Neural cell (in vitro differentiated cells): Measurements from ENCODE around the gene NDRG2. TPM values are rescaled to one million over a fixed set of nuclear protein-coding genes. Genes with fewer than 3 reads are reported as not detected.
A peak's percentile ranks its signal among the peaks of the same experiment; 100 is the strongest.

Experiments used
- H2AFZ ChIP-seq: fragments of 200-600, 300-800 bp; sonication (generic), shearing (Covaris generic); 2 replicates; pipeline ENCODE4 v1.6.0; 2014; ENCODE audit warnings: low read depth, mild to moderate bottlenecking, antibody characterized with exemption, low read length, moderate library complexity
- H3F3A ChIP-seq: fragments of 200-600 bp; shearing (Covaris generic); 2 replicates; pipeline ENCODE4 v1.6.1; 2016; ENCODE audit warnings: mild to moderate bottlenecking, moderate library complexity, mixed read lengths, antibody characterized with exemption, low read length; ENCODE audit not compliant: insufficient read depth, poor library complexity, severe bottlenecking
- H3K27ac ChIP-seq: fragments of 200-600, 300-800 bp; sonication (generic), shearing (Covaris generic); 2 replicates; pipeline ENCODE4 v1.5.1; 2014; ENCODE audit warnings: mild to moderate bottlenecking, low read length, moderate library complexity
- H3K27me3 ChIP-seq: fragments of 300-800, 200-600 bp; sonication (generic), shearing (Covaris generic); 2 replicates; pipeline ENCODE4 v1.6.0; 2014; ENCODE audit warnings: mild to moderate bottlenecking, low read depth, low read length, moderate library complexity; ENCODE audit not compliant: insufficient read depth
- H3K36me3 ChIP-seq: fragments of 300-800, 200-600 bp; sonication (generic), shearing (Covaris generic); 2 replicates; pipeline ENCODE4 v1.5.1; 2014; ENCODE audit warnings: mild to moderate bottlenecking, antibody characterized with exemption, low read length, moderate library complexity; ENCODE audit not compliant: insufficient read depth
- H3K4me2 ChIP-seq: fragments of 300-800, 200-600 bp; sonication (generic), shearing (Covaris generic); 2 replicates; pipeline ENCODE4 v1.6.0; 2014; ENCODE audit warnings: mild to moderate bottlenecking, low read length
- H3K4me3 ChIP-seq: fragments of 300-800, 200-600 bp; sonication (generic), shearing (Covaris generic); 2 replicates; pipeline ENCODE4 v1.5.1; 2014; ENCODE audit warnings: mild to moderate bottlenecking, low read length, moderate library complexity
- H3K79me2 ChIP-seq: fragments of 200-600 bp; shearing (Covaris generic); replicated peaks from 2 replicates; pipeline ENCODE4 v1.6.0; 2014; ENCODE audit warnings: mild to moderate bottlenecking, low read length, moderate library complexity; ENCODE audit not compliant: insufficient read depth
- H3K9ac ChIP-seq: fragments of 300-800, 200-600 bp; sonication (generic), shearing (Covaris generic); 2 replicates; pipeline ENCODE4 v1.6.1; 2016; ENCODE audit warnings: mild to moderate bottlenecking, low read length, mixed read lengths
- H3K9me2 ChIP-seq: fragments of 200-600 bp; shearing (Covaris generic); 2 replicates; pipeline ENCODE4 v1.6.1; 2016; ENCODE audit warnings: mild to moderate bottlenecking, low read length, mixed read lengths; ENCODE audit not compliant: insufficient read depth
- H3K9me3 ChIP-seq: fragments of 200-600, 300-800 bp; sonication (generic), shearing (Covaris generic); 2 replicates; pipeline ENCODE4 v1.6.1; 2016; ENCODE audit warnings: mild to moderate bottlenecking, mixed run types, low read length, moderate library complexity, mixed read lengths
- H4K20me1 ChIP-seq: fragments of 200-600 bp; shearing (Covaris generic); 2 replicates; pipeline ENCODE4 v1.6.1; 2016; ENCODE audit warnings: mild to moderate bottlenecking, mixed run types; ENCODE audit not compliant: insufficient read depth
- EP300 ChIP-seq: fragments of 450-650 bp; conservative IDR thresholded peaks from 2 replicates; pipeline ENCODE4 v1.6.1; 2014; ENCODE audit warnings: antibody characterized with exemption, mild to moderate bottlenecking, moderate library complexity; ENCODE audit not compliant: poor library complexity, severe bottlenecking
- EZH2 ChIP-seq: fragments of 200-600, 300-800 bp; shearing (Covaris generic), sonication (generic); IDR thresholded peaks from 2 replicates; pipeline ENCODE4 v1.6.1; 2014; ENCODE audit warnings: antibody characterized with exemption, low read length, borderline replicate concordance, mild to moderate bottlenecking; ENCODE audit not compliant: insufficient read depth, poor library complexity, severe bottlenecking
- POLR2AphosphoS5 ChIP-seq: IDR thresholded peaks from 2 replicates; pipeline ENCODE4 v1.6.1; 2012
- RAD21 ChIP-seq: fragments of 450-650 bp; conservative IDR thresholded peaks from 2 replicates; pipeline ENCODE4 v1.6.1; 2014; ENCODE audit warnings: antibody characterized with exemption, mild to moderate bottlenecking, moderate library complexity
- SMC3 ChIP-seq: fragments of 450-650 bp; conservative IDR thresholded peaks from 2 replicates; pipeline ENCODE4 v1.6.1; 2014; ENCODE audit warnings: antibody characterized with exemption, mild to moderate bottlenecking, moderate library complexity; ENCODE audit not compliant: poor library complexity
- TAF1 ChIP-seq: IDR thresholded peaks from 2 replicates; pipeline ENCODE4 v1.6.1; 2012; ENCODE audit warnings: low read depth
- polyA plus RNA-seq: library from polyadenylated mRNA; depleted of rRNA; stranded (reverse); fragments of >200 nt; gene quantifications from 2 replicates; pipeline ENCODE4 v1.2.3, GENCODE V29; 2014
- TF ChIP-seq, protein P1 (sequence below): IDR thresholded peaks from 2 replicates; pipeline ENCODE4 v1.6.1; 2012; ENCODE audit warnings: borderline replicate concordance
- TF ChIP-seq, protein P2 (sequence below): fragments of 450-650 bp; IDR thresholded peaks from 2 replicates; pipeline ENCODE4 v1.5.1; 2014; ENCODE audit warnings: antibody characterized with exemption, mild to moderate bottlenecking, moderate library complexity; ENCODE audit not compliant: poor library complexity, severe bottlenecking

NDRG2 gene
- polyA plus RNA-seq, 1 donor from 2014 or later, result 43.3 TPM

DNA sequence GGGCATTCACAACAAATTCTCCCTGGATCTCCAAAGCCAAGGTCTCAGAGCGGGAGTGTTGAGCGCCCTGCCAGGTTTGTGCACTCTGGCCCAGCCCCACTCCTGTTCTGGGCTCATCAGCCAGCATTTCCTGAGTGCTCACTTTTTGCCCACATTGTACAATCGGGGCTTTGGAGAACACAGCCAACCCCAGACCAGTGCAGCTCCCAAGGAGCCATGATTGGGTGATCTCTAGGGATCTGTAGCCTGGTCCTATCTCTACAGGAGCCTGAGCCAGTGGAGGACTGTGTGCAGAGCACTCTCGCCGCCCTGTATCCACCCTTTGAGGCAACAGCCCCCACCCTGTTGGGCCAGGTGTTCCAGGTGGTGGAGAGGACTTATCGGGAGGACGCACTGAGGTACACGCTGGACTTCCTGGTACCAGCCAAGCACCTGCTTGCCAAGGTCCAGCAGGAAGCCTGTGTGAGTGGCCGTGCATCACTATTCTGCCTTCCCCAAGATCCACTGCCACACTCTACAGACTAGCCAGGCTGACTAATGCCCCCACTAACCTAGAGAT lies 48.0 kb upstream of the NDRG2 start:
- Histone ChIP-seq H3K36me3 (peaks cover 5% of the 10 kb centered on the region), H3K4me3 (no peak overlapping the region), H3F3A (peaks cover 4% of the 10 kb centered on the region), H3K9ac (no peak overlapping the region), H3K4me2 (no peak overlapping the region), H3K79me2 (peaks cover 7% of the 10 kb centered on the region), H3K9me3 (no peaks in the 10 kb centered on the region), H3K9me2 (no peaks in the 10 kb centered on the region), H3K27me3 (no peaks in the 10 kb centered on the region), H4K20me1 (no peaks in the 10 kb centered on the region), H2AFZ (no peak overlapping the region), H3K27ac (no peak overlapping the region)
- TF ChIP-seq RAD21 (no peak), EZH2 (no peak), SMC3 (no peak), TAF1 (no peak), POLR2AphosphoS5 (no peak)
- TF ChIP-seq, protein P1, sequence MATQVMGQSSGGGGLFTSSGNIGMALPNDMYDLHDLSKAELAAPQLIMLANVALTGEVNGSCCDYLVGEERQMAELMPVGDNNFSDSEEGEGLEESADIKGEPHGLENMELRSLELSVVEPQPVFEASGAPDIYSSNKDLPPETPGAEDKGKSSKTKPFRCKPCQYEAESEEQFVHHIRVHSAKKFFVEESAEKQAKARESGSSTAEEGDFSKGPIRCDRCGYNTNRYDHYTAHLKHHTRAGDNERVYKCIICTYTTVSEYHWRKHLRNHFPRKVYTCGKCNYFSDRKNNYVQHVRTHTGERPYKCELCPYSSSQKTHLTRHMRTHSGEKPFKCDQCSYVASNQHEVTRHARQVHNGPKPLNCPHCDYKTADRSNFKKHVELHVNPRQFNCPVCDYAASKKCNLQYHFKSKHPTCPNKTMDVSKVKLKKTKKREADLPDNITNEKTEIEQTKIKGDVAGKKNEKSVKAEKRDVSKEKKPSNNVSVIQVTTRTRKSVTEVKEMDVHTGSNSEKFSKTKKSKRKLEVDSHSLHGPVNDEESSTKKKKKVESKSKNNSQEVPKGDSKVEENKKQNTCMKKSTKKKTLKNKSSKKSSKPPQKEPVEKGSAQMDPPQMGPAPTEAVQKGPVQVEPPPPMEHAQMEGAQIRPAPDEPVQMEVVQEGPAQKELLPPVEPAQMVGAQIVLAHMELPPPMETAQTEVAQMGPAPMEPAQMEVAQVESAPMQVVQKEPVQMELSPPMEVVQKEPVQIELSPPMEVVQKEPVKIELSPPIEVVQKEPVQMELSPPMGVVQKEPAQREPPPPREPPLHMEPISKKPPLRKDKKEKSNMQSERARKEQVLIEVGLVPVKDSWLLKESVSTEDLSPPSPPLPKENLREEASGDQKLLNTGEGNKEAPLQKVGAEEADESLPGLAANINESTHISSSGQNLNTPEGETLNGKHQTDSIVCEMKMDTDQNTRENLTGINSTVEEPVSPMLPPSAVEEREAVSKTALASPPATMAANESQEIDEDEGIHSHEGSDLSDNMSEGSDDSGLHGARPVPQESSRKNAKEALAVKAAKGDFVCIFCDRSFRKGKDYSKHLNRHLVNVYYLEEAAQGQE, result no peak

DNA sequence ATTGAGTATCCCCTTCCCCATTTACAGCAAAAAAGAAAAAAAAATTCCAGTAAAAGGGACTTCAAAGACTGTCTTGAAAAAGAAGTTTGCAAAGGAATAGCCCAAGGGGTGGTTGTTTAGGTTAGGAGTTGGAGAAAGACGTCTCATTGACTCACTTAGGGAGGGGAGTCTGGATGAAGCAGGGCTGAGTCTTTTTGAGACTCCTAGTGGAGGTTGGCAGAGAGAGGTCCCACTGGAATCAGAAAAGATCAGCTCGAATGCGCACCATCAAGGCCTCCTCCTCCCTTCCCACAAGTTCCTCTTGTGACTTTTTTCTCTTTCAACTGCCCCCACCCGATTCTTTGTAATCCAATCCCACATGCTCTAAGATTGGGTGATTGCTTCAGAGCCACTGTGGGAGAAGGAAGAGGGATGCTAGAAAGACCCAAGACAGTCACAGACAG lies 47.2 kb upstream of the NDRG2 start:
- TF ChIP-seq SMC3 (no peak), TAF1 (no peak), EZH2 (no peak), RAD21 (no peak), EP300 (no peak), POLR2AphosphoS5 (no peak)
- TF ChIP-seq, protein P1, result no peak
- TF ChIP-seq, protein P2, sequence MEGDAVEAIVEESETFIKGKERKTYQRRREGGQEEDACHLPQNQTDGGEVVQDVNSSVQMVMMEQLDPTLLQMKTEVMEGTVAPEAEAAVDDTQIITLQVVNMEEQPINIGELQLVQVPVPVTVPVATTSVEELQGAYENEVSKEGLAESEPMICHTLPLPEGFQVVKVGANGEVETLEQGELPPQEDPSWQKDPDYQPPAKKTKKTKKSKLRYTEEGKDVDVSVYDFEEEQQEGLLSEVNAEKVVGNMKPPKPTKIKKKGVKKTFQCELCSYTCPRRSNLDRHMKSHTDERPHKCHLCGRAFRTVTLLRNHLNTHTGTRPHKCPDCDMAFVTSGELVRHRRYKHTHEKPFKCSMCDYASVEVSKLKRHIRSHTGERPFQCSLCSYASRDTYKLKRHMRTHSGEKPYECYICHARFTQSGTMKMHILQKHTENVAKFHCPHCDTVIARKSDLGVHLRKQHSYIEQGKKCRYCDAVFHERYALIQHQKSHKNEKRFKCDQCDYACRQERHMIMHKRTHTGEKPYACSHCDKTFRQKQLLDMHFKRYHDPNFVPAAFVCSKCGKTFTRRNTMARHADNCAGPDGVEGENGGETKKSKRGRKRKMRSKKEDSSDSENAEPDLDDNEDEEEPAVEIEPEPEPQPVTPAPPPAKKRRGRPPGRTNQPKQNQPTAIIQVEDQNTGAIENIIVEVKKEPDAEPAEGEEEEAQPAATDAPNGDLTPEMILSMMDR, result no peak
- H3K9ac ChIP-seq, result peak overlapping the region; percentile 92

More for the DNA sequence above, 47.2 kb upstream of the NDRG2 start:
- Histone ChIP-seq H3K27me3 (no peaks in the 10 kb centered on the region), H3K9me3 (no peaks in the 10 kb centered on the region), H3F3A (peaks cover 4% of the 10 kb centered on the region), H3K79me2 (peaks cover 7% of the 10 kb centered on the region), H3K9me2 (no peaks in the 10 kb centered on the region), H3K4me2 (peak overlapping the region; percentile 99), H3K36me3 (peaks cover 5% of the 10 kb centered on the region), H3K4me3 (peak overlapping the region; percentile 78), H2AFZ (no peak overlapping the region), H4K20me1 (no peaks in the 10 kb centered on the region), H3K27ac (peak overlapping the region; percentile 71)
